ES-I3 (cell line): ENCODE measurements around the gene SSTR5.

Experiments used
- H3K36me3 ChIP-seq: 2 replicates; pipeline ENCODE4 v1.6.1; 2013; ENCODE audit warnings: mild to moderate bottlenecking, low read length, control low read depth, moderate library complexity; ENCODE audit not compliant: insufficient read depth
- H3K4me1 ChIP-seq: 2 replicates; pipeline ENCODE4 v1.6.1; 2013; ENCODE audit warnings: mild to moderate bottlenecking, control low read depth, low read length; ENCODE audit not compliant: insufficient read depth
- H3K9ac ChIP-seq: 2 replicates; pipeline ENCODE4 v1.6.1; 2013; ENCODE audit warnings: low read depth, mild to moderate bottlenecking, low read length, moderate library complexity
- H3K9me3 ChIP-seq: 2 replicates; pipeline ENCODE4 v1.6.1; 2013; ENCODE audit warnings: mild to moderate bottlenecking, low read length, moderate library complexity; ENCODE audit not compliant: control insufficient read depth, insufficient read depth

SSTR5 gene

DNA sequence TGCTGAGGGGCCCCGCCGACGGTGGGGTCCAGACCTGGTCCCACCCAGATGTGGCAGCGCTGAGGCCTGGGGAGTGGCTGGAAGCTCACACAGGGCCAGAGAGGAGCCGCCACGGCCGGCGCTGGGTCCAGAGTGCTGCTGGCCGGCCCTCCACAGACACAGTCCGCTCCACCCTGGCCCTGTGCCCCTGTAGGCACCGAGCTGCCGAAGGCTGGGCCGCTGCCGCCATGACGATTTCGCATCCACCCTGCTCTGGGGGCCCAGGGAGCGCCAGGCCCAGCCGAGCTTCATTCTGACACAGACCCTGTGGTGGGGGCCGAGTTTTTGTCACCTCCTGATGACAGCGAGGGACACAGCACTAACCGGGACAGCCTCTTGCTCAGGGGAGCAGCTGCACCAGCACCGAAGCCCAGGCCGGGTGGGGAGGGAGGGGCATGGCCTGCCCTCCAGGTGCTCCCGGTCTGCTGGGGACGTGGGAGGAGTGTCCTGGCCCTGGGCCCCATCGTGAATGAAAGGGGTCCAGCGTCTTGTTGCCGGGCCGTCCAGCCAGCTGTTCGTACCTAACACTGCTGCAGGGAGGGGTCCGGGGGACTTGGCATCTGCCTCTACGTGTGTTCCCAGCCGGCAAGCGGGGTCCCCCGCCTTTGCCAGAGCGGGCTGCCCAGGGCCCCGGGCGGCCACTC lies 27.1 kb upstream of the SSTR5 start:
- Histone ChIP-seq H3K9me3 (no peaks in the 10 kb centered on the region), H3K36me3 (no peaks in the 10 kb centered on the region), H3K9ac (no peak overlapping the region), H3K4me1 (peaks cover 4% of the 10 kb centered on the region; the same call in 1 of the 2 replicates)

DNA sequence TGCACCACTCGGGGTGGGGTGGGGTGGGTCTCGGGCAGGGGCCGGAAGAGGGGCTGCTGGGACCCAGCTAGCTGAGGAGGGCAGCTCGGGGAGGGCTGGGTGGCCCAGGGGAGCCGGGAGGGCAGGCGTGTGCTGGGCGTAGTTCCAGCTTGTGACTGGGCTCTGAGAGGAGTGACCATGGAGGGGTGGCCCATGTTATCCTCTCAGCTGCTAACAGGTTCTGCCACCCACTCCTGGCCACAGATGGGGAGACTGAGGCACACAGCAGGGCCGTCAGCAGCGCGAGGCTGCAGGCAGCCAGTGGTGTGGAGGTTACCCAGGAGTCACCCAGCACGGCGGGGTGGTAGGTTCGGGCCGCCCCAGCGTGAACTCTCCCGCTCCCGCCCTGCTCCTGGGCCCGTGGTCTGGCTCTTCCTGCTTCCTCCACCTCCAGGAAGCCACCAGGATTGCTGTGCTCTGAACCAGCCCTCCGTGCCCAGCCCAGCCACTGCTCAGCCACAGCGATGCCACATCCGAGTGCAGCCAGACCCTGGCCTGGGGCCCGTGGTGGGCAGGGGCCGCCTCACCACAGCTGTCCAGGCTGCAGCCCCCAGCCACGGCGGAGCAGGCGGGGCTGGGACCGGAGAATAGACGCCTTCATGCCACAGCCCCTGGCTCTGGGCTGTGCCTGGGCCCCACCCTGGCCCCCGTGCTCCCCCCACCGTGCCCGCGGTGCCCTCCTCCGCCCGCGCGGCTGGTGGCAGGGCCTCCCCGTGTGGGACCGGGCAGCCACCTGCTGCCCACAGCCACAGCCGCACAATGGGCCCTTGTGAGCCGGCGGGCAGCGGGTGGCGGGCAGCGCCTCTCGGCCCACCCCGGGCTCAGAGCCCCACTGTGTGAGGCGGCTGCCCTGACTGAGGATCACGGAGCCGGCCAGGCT lies 26.3 kb upstream of the SSTR5 start:
- no peak overlapping the region for H3K9ac ChIP-seq
- H3K4me1 ChIP-seq: peaks cover 4% of the 10 kb centered on the region; the same call in 1 of the 2 replicates
- no peaks in the 10 kb centered on the region for H3K36me3 ChIP-seq
- H3K9me3 ChIP-seq: no peaks in the 10 kb centered on the region

DNA sequence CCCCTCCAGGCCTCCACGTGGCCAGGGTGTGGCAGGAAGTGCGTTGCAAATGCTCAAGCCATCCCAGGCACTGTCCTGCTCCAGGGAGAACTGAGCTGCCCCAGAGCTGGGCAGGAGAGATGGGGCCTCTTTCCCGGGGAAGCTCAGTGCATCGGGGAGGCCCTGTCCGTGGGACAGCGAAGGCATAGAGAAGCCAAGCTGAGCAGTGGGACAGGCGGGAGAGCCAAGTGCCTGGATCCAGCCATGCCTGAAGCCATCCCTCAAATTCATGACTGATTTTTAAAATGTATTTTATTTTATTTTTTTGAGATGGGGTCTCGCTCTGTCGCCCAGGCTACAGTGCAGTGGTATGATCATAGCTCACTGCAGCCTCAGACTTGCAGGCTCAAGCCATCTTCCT lies 25.4 kb upstream of the SSTR5 start:
- no peaks in the 10 kb centered on the region for H3K9me3 ChIP-seq
- H3K9ac ChIP-seq: no peak overlapping the region
- peaks cover 4% of the 10 kb centered on the region; the same call in 1 of the 2 replicates for H3K4me1 ChIP-seq
- H3K36me3 ChIP-seq: no peaks in the 10 kb centered on the region

DNA sequence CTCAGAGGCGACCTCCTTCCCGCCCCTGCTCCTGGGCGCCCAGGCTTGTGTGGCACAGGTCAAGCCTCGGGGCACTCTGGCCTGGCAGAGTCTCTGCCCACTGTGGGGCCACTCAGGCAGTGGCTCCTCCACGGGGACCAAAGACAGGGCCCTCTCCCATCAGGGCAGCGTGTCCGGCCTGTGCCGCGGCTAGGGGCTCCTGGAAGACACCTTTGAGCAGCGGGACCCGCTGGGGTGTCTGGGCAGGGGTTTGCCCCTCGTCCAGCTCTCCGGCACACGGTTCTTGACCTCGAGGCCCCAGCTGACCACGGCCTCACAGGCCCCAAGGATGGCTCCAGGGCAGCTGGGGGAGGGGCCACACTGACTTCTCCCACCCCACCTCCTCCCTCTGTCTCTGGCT lies 24.7 kb upstream of the SSTR5 start:
- peaks cover 4% of the 10 kb centered on the region; the same call in 1 of the 2 replicates for H3K4me1 ChIP-seq
- H3K9ac ChIP-seq: no peak overlapping the region
- no peaks in the 10 kb centered on the region for H3K36me3 ChIP-seq
- H3K9me3 ChIP-seq: no peaks in the 10 kb centered on the region

- Histone ChIP-seq H3K9ac (peak overlapping the region; percentile 28; the same call in 1 of the 2 replicates), H3K36me3 (no peaks in the 10 kb centered on the region), H3K4me1 (peaks cover 4% of the 10 kb centered on the region; the same call in 1 of the 2 replicates), H3K9me3 (no peaks in the 10 kb centered on the region)
These were observed 24.0 kb upstream of the SSTR5 start for GRCh38 chr16:1048442-1049112.

DNA sequence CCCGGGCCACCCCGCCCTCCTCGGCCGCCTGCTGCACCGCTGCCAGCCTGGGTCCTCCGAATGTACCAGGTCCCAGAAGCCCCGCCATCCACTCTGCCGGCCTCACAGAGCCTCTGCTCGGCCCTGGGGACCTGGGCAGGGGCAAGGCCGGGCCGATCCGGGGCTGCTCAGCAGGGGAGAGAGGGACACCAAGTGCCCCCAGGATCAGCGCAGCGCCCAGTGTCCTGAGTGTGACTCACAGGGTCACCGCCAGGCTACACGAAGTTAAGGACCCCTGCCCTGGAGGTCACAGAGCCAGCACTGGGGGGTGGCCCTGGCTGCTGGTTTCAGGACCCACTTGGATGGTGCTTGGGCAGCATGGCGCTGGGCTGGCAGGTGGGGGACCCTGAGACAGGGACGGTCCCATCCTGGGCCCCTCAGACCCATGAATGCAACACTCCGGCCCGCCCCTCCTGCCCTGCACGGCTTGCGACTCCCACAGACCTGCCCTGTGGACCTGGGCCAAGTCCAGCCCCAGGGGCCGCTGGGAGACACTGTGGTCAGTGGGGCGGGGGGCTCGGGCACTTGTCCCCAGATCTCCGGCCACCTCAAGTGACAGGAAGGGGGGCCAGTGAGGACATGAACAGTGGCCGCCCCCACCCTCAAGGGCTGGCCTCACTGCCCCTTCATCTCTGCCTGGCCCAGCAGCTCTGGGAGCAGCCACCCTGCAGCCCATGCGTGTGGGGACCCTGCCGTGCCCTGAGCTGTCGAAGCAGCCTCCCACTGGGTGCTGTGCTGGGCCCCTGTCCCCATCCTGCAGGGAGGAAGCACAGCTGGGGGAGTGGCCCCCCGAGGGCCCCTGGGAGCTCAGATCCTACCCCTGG lies 23.2 kb upstream of the SSTR5 start:
- H3K36me3 ChIP-seq: no peaks in the 10 kb centered on the region
- H3K9ac ChIP-seq: peak overlapping the region; percentile 28; the same call in 1 of the 2 replicates
- H3K4me1 ChIP-seq: peaks cover 4% of the 10 kb centered on the region; the same call in 1 of the 2 replicates
- H3K9me3 ChIP-seq: no peaks in the 10 kb centered on the region

DNA sequence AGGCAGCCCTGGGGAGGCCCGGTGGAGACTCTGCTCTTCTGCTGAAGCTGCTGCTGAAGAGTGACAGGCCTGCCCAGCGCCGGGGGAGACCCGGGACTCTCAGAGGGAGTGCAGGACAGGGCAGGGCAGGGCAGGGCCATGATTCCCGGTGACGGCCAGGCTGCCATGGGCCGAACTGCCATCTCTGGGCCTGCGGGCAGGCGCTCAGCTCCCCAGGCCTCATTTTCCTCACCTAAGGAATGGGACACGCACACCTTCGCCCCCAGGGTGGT lies 22.6 kb upstream of the SSTR5 start:
- Histone ChIP-seq H3K36me3 (no peaks in the 10 kb centered on the region), H3K4me1 (peaks cover 4% of the 10 kb centered on the region; the same call in 1 of the 2 replicates), H3K9ac (no peak overlapping the region), H3K9me3 (no peaks in the 10 kb centered on the region)

GRCh38 chr16:1050516-1050915 lies 22.0 kb upstream of the SSTR5 start:
- no peak overlapping the region for H3K9ac ChIP-seq
- no peaks in the 10 kb centered on the region for H3K36me3 ChIP-seq
- no peaks in the 10 kb centered on the region for H3K9me3 ChIP-seq
- peaks cover 4% of the 10 kb centered on the region; the same call in 1 of the 2 replicates for H3K4me1 ChIP-seq

GRCh38 chr16:1050921-1051320 lies 21.6 kb upstream of the SSTR5 start:
- no peaks in the 10 kb centered on the region for H3K9me3 ChIP-seq

GRCh38 chr16:1051446-1051845 lies 21.1 kb upstream of the SSTR5 start:
- peaks cover 4% of the 10 kb centered on the region; the same call in 1 of the 2 replicates for H3K4me1 ChIP-seq
- H3K9me3 ChIP-seq: no peaks in the 10 kb centered on the region
- H3K9ac ChIP-seq: no peak overlapping the region
- no peaks in the 10 kb centered on the region for H3K36me3 ChIP-seq

More at GRCh38 chr16:1050921-1051320, 21.6 kb upstream of the SSTR5 start:
- no peaks in the 10 kb centered on the region for H3K36me3 ChIP-seq
- H3K9ac ChIP-seq: no peak overlapping the region
- H3K4me1 ChIP-seq: peaks cover 4% of the 10 kb centered on the region; the same call in 1 of the 2 replicates

DNA sequence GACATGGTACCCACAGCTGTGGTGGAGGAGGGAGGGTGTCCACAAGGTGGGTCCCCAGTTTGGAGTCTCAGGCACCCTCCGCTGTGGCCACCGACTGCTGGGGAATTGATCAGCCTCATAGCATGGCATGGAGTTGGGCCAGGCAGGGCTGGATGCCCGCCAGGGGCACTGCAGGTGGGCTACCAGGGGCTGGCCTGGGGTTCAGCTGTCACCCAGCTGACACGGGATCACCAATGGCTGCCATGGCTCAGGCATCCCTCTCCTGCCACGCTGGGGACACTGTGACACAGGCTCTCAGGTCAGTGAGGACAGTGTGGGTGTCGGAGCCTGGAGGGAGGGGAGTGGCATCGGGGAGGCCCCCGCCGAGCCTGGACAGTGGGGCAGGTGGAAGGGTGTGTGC lies 19.8 kb upstream of the SSTR5 start:
- H3K9me3 ChIP-seq: no peaks in the 10 kb centered on the region
- peaks cover 4% of the 10 kb centered on the region; the same call in 1 of the 2 replicates for H3K4me1 ChIP-seq
- H3K36me3 ChIP-seq: no peaks in the 10 kb centered on the region
- no peak overlapping the region for H3K9ac ChIP-seq

DNA sequence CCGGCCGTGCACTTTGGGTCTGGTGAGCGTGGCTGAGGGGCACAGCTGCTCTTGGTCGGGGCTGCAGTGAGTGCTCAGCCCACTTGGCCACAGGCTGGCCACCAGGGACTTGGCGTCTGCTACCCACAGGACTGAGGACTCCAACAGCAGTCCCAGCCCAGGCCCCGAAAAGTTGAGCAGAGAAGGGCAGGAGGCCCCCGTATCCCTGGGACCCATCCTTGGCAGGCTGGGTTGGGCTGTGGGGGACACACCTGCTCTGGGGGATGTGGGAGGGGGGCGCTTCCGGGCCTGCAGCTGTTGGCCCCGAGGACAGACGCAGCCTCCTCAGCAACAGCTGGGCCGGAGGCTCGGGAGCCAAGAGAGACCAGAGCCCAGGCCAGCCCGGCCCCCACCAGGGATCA lies 19.4 kb upstream of the SSTR5 start:
- Histone ChIP-seq H3K4me1 (peaks cover 2% of the 10 kb centered on the region; the same call in 1 of the 2 replicates), H3K9ac (no peak overlapping the region), H3K36me3 (no peaks in the 10 kb centered on the region), H3K9me3 (no peaks in the 10 kb centered on the region)

- H3K9ac ChIP-seq: no peak overlapping the region
- no peaks in the 10 kb centered on the region for H3K36me3 ChIP-seq
- H3K4me1 ChIP-seq: no peaks in the 10 kb centered on the region; the same call in 1 of the 2 replicates
- no peaks in the 10 kb centered on the region for H3K9me3 ChIP-seq
These were observed 18.7 kb upstream of the SSTR5 start for GRCh38 chr16:1053700-1054368.
